ENCODE results near the gene ADAM12.

ADAM12 gene

DNA sequence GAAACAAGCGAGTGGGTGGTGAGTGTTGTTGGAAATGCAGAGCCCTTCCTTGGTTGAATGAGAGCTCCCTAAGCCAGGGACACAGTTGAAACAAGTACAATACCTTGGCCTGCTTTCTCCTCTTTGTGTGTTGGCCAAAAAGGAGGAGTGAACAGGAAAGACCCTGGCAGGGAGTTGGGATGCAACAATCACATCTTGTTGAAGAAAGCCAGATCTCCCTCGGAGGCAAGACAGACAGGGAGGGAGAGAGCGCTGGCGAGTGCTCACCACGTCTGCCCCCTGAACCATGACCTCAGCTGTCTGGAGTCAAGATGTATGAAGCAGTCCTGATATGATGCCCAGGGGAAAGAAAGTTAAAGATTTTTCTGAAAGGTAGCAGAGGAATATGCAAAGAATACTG is 66.8 kb downstream of the ADAM12 start:
- TF ChIP-seq EZH2phosphoT487 (IDR thresholded peaks at IDR 0.05; ENCODE audit: low read depth) (no peak), CTCF (IDR thresholded peaks at IDR 0.05; ENCODE audit: low read depth, low read length) (no peak)
- Histone ChIP-seq H3K4me3 (ENCODE audit: low read length) (no peak overlapping the region), H3K4me1 (ENCODE audit: low read length) (peaks cover 8% of the 10 kb centered on the region; the same call in 1 of the 2 replicates), H3K9ac (ENCODE audit: low read length) (no peak overlapping the region), H3K27me3 (ENCODE audit: low read depth, low read length) (no peaks in the 10 kb centered on the region), H3K27ac (ENCODE audit: low read length) (no peak overlapping the region), H3K9me3 (ENCODE audit: insufficient read depth, low read length) (no peaks in the 10 kb centered on the region), H4K20me1 (ENCODE audit: insufficient read depth, low read length) (no peaks in the 10 kb centered on the region), H3K4me2 (ENCODE audit: low read length) (no peak overlapping the region), H3K79me2 (ENCODE audit: low read length) (no peaks in the 10 kb centered on the region), H3K36me3 (replicated peaks; ENCODE audit: low read depth, low read length) (no peaks in the 10 kb centered on the region), H2AFZ (ENCODE audit: low read depth, low read length) (no peak overlapping the region)

DNA sequence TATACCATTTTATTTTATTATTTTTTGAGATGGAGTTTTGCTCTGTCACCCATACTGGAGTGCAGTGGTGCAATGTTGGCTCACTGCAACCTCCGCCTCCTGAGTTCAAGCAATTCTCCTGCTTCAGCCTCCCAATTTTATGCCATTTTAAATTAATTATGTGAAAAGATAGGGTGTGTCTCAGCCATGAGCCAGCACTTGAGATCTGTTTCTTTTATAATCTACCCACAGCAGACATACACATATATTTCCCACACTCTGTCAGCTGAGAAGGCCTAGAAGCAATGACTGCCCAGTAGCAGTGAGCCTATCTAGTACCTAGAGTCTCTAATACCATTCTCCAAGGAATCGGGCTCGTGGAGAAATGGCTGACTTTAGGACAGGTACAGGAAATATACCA is 70.5 kb downstream of the ADAM12 start:
- no peaks in the 10 kb centered on the region for H3K36me3 ChIP-seq (replicated peaks; ENCODE audit: low read depth, low read length)

GRCh38 chr10:126315494-126316177 is 72.6 kb downstream of the ADAM12 start:
- H3K4me1 ChIP-seq (ENCODE audit: low read length) = no peaks in the 10 kb centered on the region
- no peaks in the 10 kb centered on the region for H3K36me3 ChIP-seq (replicated peaks; ENCODE audit: low read depth, low read length)
- no peaks in the 10 kb centered on the region for H3K27me3 ChIP-seq (ENCODE audit: low read depth, low read length)
- H3K4me2 ChIP-seq (ENCODE audit: low read length) = no peak overlapping the region
- H3K9ac ChIP-seq (ENCODE audit: low read length) = no peak overlapping the region
- H2AFZ ChIP-seq (ENCODE audit: low read depth, low read length) = no peak overlapping the region
- H4K20me1 ChIP-seq (ENCODE audit: insufficient read depth, low read length) = no peaks in the 10 kb centered on the region
- H3K9me3 ChIP-seq (ENCODE audit: insufficient read depth, low read length) = no peaks in the 10 kb centered on the region
- no peak overlapping the region for H3K4me3 ChIP-seq (ENCODE audit: low read length)
- H3K27ac ChIP-seq (ENCODE audit: low read length) = no peak overlapping the region
- H3K79me2 ChIP-seq (ENCODE audit: low read length) = no peaks in the 10 kb centered on the region
- TF ChIP-seq EZH2phosphoT487 (IDR thresholded peaks at IDR 0.05; ENCODE audit: low read depth) (no peak), CTCF (IDR thresholded peaks at IDR 0.05; ENCODE audit: low read depth, low read length) (no peak)

More for the DNA sequence above, 70.5 kb downstream of the ADAM12 start:
- Histone ChIP-seq H3K4me1 (ENCODE audit: low read length) (no peaks in the 10 kb centered on the region), H3K4me2 (ENCODE audit: low read length) (no peak overlapping the region), H3K9me3 (ENCODE audit: insufficient read depth, low read length) (no peaks in the 10 kb centered on the region), H3K4me3 (ENCODE audit: low read length) (no peak overlapping the region), H3K9ac (ENCODE audit: low read length) (no peak overlapping the region), H3K27me3 (ENCODE audit: low read depth, low read length) (no peaks in the 10 kb centered on the region), H3K79me2 (ENCODE audit: low read length) (no peaks in the 10 kb centered on the region), H2AFZ (ENCODE audit: low read depth, low read length) (no peak overlapping the region), H3K27ac (ENCODE audit: low read length) (no peak overlapping the region), H4K20me1 (ENCODE audit: insufficient read depth, low read length) (no peaks in the 10 kb centered on the region)
- TF ChIP-seq EZH2phosphoT487 (IDR thresholded peaks at IDR 0.05; ENCODE audit: low read depth) = no peak
- TF ChIP-seq CTCF (IDR thresholded peaks at IDR 0.05; ENCODE audit: low read depth, low read length) = no peak

DNA sequence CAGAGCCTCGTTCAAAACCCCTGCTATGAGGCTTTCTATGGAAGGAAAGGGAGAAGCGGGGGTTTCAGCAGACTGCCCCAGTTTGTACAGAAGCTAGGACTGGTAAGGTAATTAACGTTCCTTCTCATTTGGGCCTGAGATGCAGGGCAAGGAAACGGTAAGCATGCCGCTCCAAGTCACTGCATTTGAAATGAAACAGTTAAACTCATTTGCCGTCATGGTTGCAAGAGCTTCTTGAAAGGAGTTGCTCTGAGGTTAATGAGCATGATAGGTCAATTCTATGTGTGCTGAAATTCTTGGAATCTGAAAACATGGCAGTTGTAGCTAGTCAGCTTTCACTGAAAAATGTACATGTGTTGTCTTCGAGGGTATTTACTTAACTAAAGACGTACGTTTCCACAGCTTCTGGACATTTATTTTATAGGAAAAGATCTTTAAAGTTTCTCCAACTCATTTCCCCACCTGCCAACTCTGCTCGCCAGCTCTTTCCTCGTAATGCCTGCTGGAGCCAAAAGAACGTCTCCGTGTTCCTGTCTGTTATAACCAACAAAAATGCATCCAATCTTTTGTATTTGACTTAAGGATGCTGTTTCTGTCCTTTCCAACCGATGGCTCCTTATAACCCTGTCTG is 73.3 kb downstream of the ADAM12 start:
- no peak for TF ChIP-seq EZH2phosphoT487 (IDR thresholded peaks at IDR 0.05; ENCODE audit: low read depth)
- no peak for TF ChIP-seq CTCF (IDR thresholded peaks at IDR 0.05; ENCODE audit: low read depth, low read length)
- Histone ChIP-seq H3K9ac (ENCODE audit: low read length) (no peak overlapping the region), H3K27me3 (ENCODE audit: low read depth, low read length) (no peaks in the 10 kb centered on the region), H3K9me3 (ENCODE audit: insufficient read depth, low read length) (no peaks in the 10 kb centered on the region), H3K4me3 (ENCODE audit: low read length) (no peak overlapping the region), H3K4me1 (ENCODE audit: low read length) (no peaks in the 10 kb centered on the region), H3K36me3 (replicated peaks; ENCODE audit: low read depth, low read length) (no peaks in the 10 kb centered on the region), H3K27ac (ENCODE audit: low read length) (no peak overlapping the region), H4K20me1 (ENCODE audit: insufficient read depth, low read length) (no peaks in the 10 kb centered on the region), H2AFZ (ENCODE audit: low read depth, low read length) (no peak overlapping the region), H3K79me2 (ENCODE audit: low read length) (no peaks in the 10 kb centered on the region), H3K4me2 (ENCODE audit: low read length) (no peak overlapping the region)

Measured in OCI-LY3 (cell line).